Left ventricle myocardium inferior (tissue), 1 donor: ENCODE data around the gene MYL2. TPM values are rescaled to one million over a fixed set of nuclear protein-coding genes. Genes with fewer than 3 reads are reported as not detected.
A peak's percentile ranks its signal among the peaks of the same experiment; 100 is the strongest.

ENCODE experiments used
- DNase-seq: peaks from one replicate; pipeline ENCODE4 v3.0.0-alpha.2; 2020
- H3K27ac ChIP-seq: fragments of 200-600 bp; replicated peaks from 2 replicates; pipeline ENCODE4 v1.8.0; 2021
- H3K27me3 ChIP-seq: fragments of 200-600 bp; 2 replicates; pipeline ENCODE4 v1.8.0; 2021; ENCODE audit warnings: low read depth
- H3K36me3 ChIP-seq: fragments of 200-600 bp; 2 replicates; pipeline ENCODE4 v1.8.0; 2021
- H3K4me1 ChIP-seq: fragments of 200-600 bp; 2 replicates; pipeline ENCODE4 v1.8.0; 2021
- H3K4me3 ChIP-seq: fragments of 200-600 bp; 2 replicates; pipeline ENCODE4 v1.8.0; 2021; ENCODE audit warnings: mild to moderate bottlenecking, moderate library complexity
- H3K9me3 ChIP-seq: fragments of 200-600 bp; replicated peaks from 2 replicates; pipeline ENCODE4 v1.8.0; 2021
- intact Hi-C: fragments of 100-400 bp; cut with micrococcal nuclease; formaldehyde crosslinking; loops from one replicate; pipeline ENCODE4 v1.11.0; 2022
- total RNA-seq: library from RNA; stranded (reverse); fragmentation: NEBNext Ultra II Directional; extraction: Animal tissue kit (Norgen Biotek cat#: 25700); gene quantifications from one replicate; pipeline ENCODE4 v1.2.1, GENCODE V29; 2021
- TF ChIP-seq, protein P1 (sequence below): fragments of 200-600 bp; IDR thresholded peaks from 2 replicates; pipeline ENCODE4 v1.8.0; 2021; ENCODE audit warnings: antibody characterized with exemption, mild to moderate bottlenecking, borderline replicate concordance
- donor health status: DM: no; HTN: yes; CAD: no; lungs with severe emphysema.

The MYL2 gene
- total RNA-seq, 1 donor from 2014 or later: 33,375 TPM

- Histone ChIP-seq H3K36me3 (peaks cover 32% of the 10 kb centered on the region), H3K27ac (peak overlapping the region; percentile 87), H3K27me3 (peaks cover 39% of the 10 kb centered on the region), H3K9me3 (no peaks in the 10 kb centered on the region), H3K4me3 (peak overlapping the region; percentile 71), H3K4me1 (peaks cover 17% of the 10 kb centered on the region)
- intact Hi-C loops: no loop called here
- no peak for DNase-seq
- TF ChIP-seq, protein P1, sequence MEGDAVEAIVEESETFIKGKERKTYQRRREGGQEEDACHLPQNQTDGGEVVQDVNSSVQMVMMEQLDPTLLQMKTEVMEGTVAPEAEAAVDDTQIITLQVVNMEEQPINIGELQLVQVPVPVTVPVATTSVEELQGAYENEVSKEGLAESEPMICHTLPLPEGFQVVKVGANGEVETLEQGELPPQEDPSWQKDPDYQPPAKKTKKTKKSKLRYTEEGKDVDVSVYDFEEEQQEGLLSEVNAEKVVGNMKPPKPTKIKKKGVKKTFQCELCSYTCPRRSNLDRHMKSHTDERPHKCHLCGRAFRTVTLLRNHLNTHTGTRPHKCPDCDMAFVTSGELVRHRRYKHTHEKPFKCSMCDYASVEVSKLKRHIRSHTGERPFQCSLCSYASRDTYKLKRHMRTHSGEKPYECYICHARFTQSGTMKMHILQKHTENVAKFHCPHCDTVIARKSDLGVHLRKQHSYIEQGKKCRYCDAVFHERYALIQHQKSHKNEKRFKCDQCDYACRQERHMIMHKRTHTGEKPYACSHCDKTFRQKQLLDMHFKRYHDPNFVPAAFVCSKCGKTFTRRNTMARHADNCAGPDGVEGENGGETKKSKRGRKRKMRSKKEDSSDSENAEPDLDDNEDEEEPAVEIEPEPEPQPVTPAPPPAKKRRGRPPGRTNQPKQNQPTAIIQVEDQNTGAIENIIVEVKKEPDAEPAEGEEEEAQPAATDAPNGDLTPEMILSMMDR: no peak
These were observed 883 bp upstream of the MYL2 start for GRCh38 chr12:110921262-110921661.

- H3K27ac ChIP-seq: peak overlapping the region; percentile 87
- peaks cover 32% of the 10 kb centered on the region for H3K27me3 ChIP-seq
- no peaks in the 10 kb centered on the region for H3K9me3 ChIP-seq
- peak overlapping the region; percentile 71 for H3K4me3 ChIP-seq
- intact Hi-C loops: no loop called here
- no peak for DNase-seq
- peaks cover 46% of the 10 kb centered on the region for H3K36me3 ChIP-seq
- TF ChIP-seq, protein P1: no peak
- peaks cover 22% of the 10 kb centered on the region for H3K4me1 ChIP-seq
These were observed 659 bp downstream of the MYL2 start for GRCh38 chr12:110919720-110920119.

- TF ChIP-seq, protein P1: no peak
- H3K4me3 ChIP-seq: peak overlapping the region; percentile 71
- peak overlapping the region; percentile 87 for H3K27ac ChIP-seq
- H3K36me3 ChIP-seq: peaks cover 62% of the 10 kb centered on the region
- peaks cover 17% of the 10 kb centered on the region for H3K27me3 ChIP-seq
- H3K4me1 ChIP-seq: peaks cover 22% of the 10 kb centered on the region
- no peak for DNase-seq
- intact Hi-C loops: no loop called here
- no peaks in the 10 kb centered on the region for H3K9me3 ChIP-seq
These were observed 2.4 kb downstream of the MYL2 start for GRCh38 chr12:110917961-110918360.

DNA sequence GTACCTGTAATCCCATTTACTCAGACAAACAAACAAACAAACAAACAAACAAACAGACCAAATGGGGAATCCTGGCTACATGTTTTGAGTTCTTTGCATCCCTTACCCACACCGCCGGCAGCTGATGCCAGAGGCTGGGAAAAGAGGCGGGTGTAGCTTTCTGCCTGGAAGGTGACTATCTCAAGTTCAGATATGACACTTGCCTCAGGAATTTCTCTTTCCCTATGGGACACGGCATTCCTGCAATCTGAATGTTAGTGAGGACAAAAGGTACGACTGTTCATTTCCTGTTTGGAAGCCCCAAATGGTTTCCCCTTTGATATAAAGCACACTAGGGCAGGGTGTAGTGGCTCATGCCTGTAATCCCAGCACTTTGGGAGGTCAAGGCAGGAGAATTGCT is 2.9 kb downstream of the MYL2 start:
- TF ChIP-seq, protein P1: no peak
- peaks cover 17% of the 10 kb centered on the region for H3K27me3 ChIP-seq
- H3K4me1 ChIP-seq: peaks cover 22% of the 10 kb centered on the region
- H3K9me3 ChIP-seq: no peaks in the 10 kb centered on the region
- intact Hi-C loops: no loop called here
- H3K27ac ChIP-seq: peak overlapping the region; percentile 87
- H3K4me3 ChIP-seq: peak overlapping the region; percentile 71
- DNase-seq: no peak
- peaks cover 67% of the 10 kb centered on the region for H3K36me3 ChIP-seq

- no peak for DNase-seq
- H3K9me3 ChIP-seq: no peaks in the 10 kb centered on the region
- peaks cover 16% of the 10 kb centered on the region for H3K4me1 ChIP-seq
- H3K36me3 ChIP-seq: peaks cover 70% of the 10 kb centered on the region
- intact Hi-C loops: no loop called here
- H3K27ac ChIP-seq: peak overlapping the region; percentile 87
- TF ChIP-seq, protein P1: no peak
- H3K4me3 ChIP-seq: peak overlapping the region; percentile 71
- peaks cover 17% of the 10 kb centered on the region for H3K27me3 ChIP-seq
These were observed 4.0 kb downstream of the MYL2 start for GRCh38 chr12:110916295-110916875.
